NCI-H82 (cell line): Measurements from ENCODE around the gene FUT8.

Source experiments
- DNase-seq: peaks from one replicate; lab custom pipeline; 2025; lab: John Stamatoyannopoulos, UW

FUT8 gene

GRCh38 chr14:65495196-65495595 lies 82.7 kb downstream of the FUT8 start:
- no peak for DNase-seq

- DNase-seq: no peak
These were observed 83.9 kb downstream of the FUT8 start for GRCh38 chr14:65496178-65496993.

GRCh38 chr14:65499138-65499537 lies 86.6 kb downstream of the FUT8 start:
- no peak for DNase-seq

GRCh38 chr14:65500075-65500474 lies 87.5 kb downstream of the FUT8 start:
- no peak for DNase-seq

GRCh38 chr14:65501328-65501727 lies 88.8 kb downstream of the FUT8 start:
- DNase-seq: no peak

- no peak for DNase-seq
These were observed 90.2 kb downstream of the FUT8 start for GRCh38 chr14:65502676-65503124.

GRCh38 chr14:65503771-65504170 lies 91.2 kb downstream of the FUT8 start:
- DNase-seq: no peak

- peak; percentile 60 for DNase-seq
These were observed 94.3 kb downstream of the FUT8 start for GRCh38 chr14:65506801-65507200.

GRCh38 chr14:65509842-65510241 lies 97.3 kb downstream of the FUT8 start:
- no peak for DNase-seq

GRCh38 chr14:65513671-65514070 lies 101.1 kb downstream of the FUT8 start:
- no peak for DNase-seq

- DNase-seq: no peak
These were observed 105.4 kb downstream of the FUT8 start for GRCh38 chr14:65517635-65518542.

- DNase-seq: no peak
These were observed 115.5 kb downstream of the FUT8 start for GRCh38 chr14:65528069-65528468.

- DNase-seq: no peak
These were observed 118.6 kb downstream of the FUT8 start for GRCh38 chr14:65531148-65531547.

GRCh38 chr14:65533736-65534404 lies 121.3 kb downstream of the FUT8 start:
- DNase-seq: no peak

- no peak for DNase-seq
These were observed 124.4 kb downstream of the FUT8 start for GRCh38 chr14:65536781-65537423.

GRCh38 chr14:65548878-65549277 lies 136.3 kb downstream of the FUT8 start:
- DNase-seq: no peak

GRCh38 chr14:65549429-65549828 lies 136.9 kb downstream of the FUT8 start:
- DNase-seq: no peak

- no peak for DNase-seq
These were observed 138.5 kb downstream of the FUT8 start for GRCh38 chr14:65550779-65551643.

- DNase-seq: no peak
These were observed 140.2 kb downstream of the FUT8 start for GRCh38 chr14:65552724-65553123.

GRCh38 chr14:65554837-65555236 lies 142.3 kb downstream of the FUT8 start:
- no peak for DNase-seq

GRCh38 chr14:65555358-65555757 lies 142.8 kb downstream of the FUT8 start:
- no peak for DNase-seq
